ENCODE measurements around the gene HNRNPA3. TPM values are rescaled to one million over a fixed set of nuclear protein-coding genes. Genes with fewer than 3 reads are reported as not detected.

Gene HNRNPA3
- polyA plus RNA-seq, 3 donors = 26.5 to 71.7 (median 43.0) TPM

- Histone ChIP-seq H3K4me1 (ENCODE audit: control insufficient read depth in 1 of 2, insufficient read depth in 2 of 2, low read length in 2 of 2) (peaks cover 42 to 59% of the 10 kb centered on the region in 2 donors), H2AFZ (ENCODE audit: insufficient read depth, low read depth, low read length, poor library complexity, severe bottlenecking) (no peak overlapping the region), H4K20me1 (ENCODE audit: insufficient read depth, low read length) (peaks cover 73% of the 10 kb centered on the region), H3K9me3 (replicated peaks in 1 of 2; ENCODE audit: control insufficient read depth in 1 of 2, insufficient read depth in 1 of 2, low read length in 2 of 2) (no peaks in the 10 kb centered on the region), H3K27me3 (ENCODE audit: control insufficient read depth in 2 of 2, insufficient read depth in 2 of 2, low read length in 2 of 2) (no peaks in the 10 kb centered on the region), H3K27ac (ENCODE audit: low read depth in 1 of 2, low read length in 2 of 2) (peak overlapping the region in 1 of 2 donors; percentile 34), H3K79me2 (ENCODE audit: insufficient read depth, low read length) (peaks cover 91% of the 10 kb centered on the region), H3K4me3 (replicated peaks in 1 of 3; ENCODE audit: low read depth in 2 of 3, low read length in 3 of 3) (peak overlapping the region in 1 of 3 experiments; percentile 86), H3K4me2 (replicated peaks; ENCODE audit: extremely low read depth, low read length, poor library complexity, severe bottlenecking) (peak overlapping the region; percentile 33), H3K36me3 (replicated peaks in 1 of 2; ENCODE audit: control insufficient read depth in 1 of 2, insufficient read depth in 2 of 2, low read length in 2 of 2) (peaks cover 0 to 2% of the 10 kb centered on the region in 2 donors), H3K9ac (ENCODE audit: insufficient read depth, low read length, poor library complexity, severe bottlenecking) (no peak overlapping the region)
- WGBS (ENCODE audit: insufficient coverage) = 86% methylated on average over 1 of the region's 1 CpG
- TF ChIP-seq CTCF (IDR thresholded peaks at IDR 0.05) = no peak
- peaks cover 0 to 2% (median 0%) of the 10 kb centered on the region in 7 donors for H3K9me3 Mint-ChIP-seq
- H3K4me1 Mint-ChIP-seq = peaks cover 60% of the 10 kb centered on the region
- no peaks in the 10 kb centered on the region for H3K27me3 Mint-ChIP-seq (ENCODE audit: low read depth in 3 of 3)
- no peak for DNase-seq
- peak overlapping the region in 6 of 7 donors; percentile 4 to 76 (median 60) for H3K27ac Mint-ChIP-seq
- peaks cover 2 to 11% of the 10 kb centered on the region in 2 donors for H3K36me3 Mint-ChIP-seq
- H3K4me3 Mint-ChIP-seq = peak overlapping the region in 1 of 2 donors; percentile 49
- intact Hi-C loops (cut with micrococcal nuclease) = loop anchor here (5.0 to 10.0 kb wide), 6 partner anchors 33 to 157 kb away; partner anchors contain the start of gene AGPS (in 1 of the 2)
Observed at GRCh38 chr2:177260379-177260778, 47.8 kb downstream of the HNRNPA3 start.

- peaks cover 63% of the 10 kb centered on the region for H4K20me1 ChIP-seq (ENCODE audit: insufficient read depth, low read length)
- H3K4me3 Mint-ChIP-seq = peak overlapping the region; percentile 89 to 92
Observed at GRCh38 chr2:177261116-177262060, 48.8 kb downstream of the HNRNPA3 start.

More at GRCh38 chr2:177261116-177262060, 48.8 kb downstream of the HNRNPA3 start:
- H3K4me1 ChIP-seq (ENCODE audit: control insufficient read depth in 1 of 2, insufficient read depth in 2 of 2, low read length in 2 of 2) = peaks cover 45 to 60% of the 10 kb centered on the region in 2 donors
- no peak for TF ChIP-seq CTCF (IDR thresholded peaks at IDR 0.05)
- H3K4me3 ChIP-seq (replicated peaks in 1 of 3; ENCODE audit: low read depth in 2 of 3, low read length in 3 of 3) = peak overlapping the region; percentile 66 to 93 (median 86)
- no peaks in the 10 kb centered on the region for H3K27me3 Mint-ChIP-seq (ENCODE audit: low read depth in 3 of 3)
- peak overlapping the region in 1 of 2 donors; percentile 99 for H3K27ac ChIP-seq (ENCODE audit: low read depth in 1 of 2, low read length in 2 of 2)
- peak overlapping the region; percentile 100 for H3K9ac ChIP-seq (ENCODE audit: insufficient read depth, low read length, poor library complexity, severe bottlenecking)
- H3K4me1 Mint-ChIP-seq = peaks cover 62% of the 10 kb centered on the region
- peaks cover 2 to 11% of the 10 kb centered on the region in 2 donors for H3K36me3 Mint-ChIP-seq
- H3K79me2 ChIP-seq (ENCODE audit: insufficient read depth, low read length) = peaks cover 81% of the 10 kb centered on the region
- no peaks in the 10 kb centered on the region for H3K27me3 ChIP-seq (ENCODE audit: control insufficient read depth in 2 of 2, insufficient read depth in 2 of 2, low read length in 2 of 2)
- no peaks in the 10 kb centered on the region for H3K9me3 ChIP-seq (replicated peaks in 1 of 2; ENCODE audit: control insufficient read depth in 1 of 2, insufficient read depth in 1 of 2, low read length in 2 of 2)
- intact Hi-C loops (cut with micrococcal nuclease) = loop anchor here (5.0 to 10.0 kb wide), 6 partner anchors 34 to 156 kb away; partner anchors contain the start of gene AGPS (in 1 of the 2)
- no peaks in the 10 kb centered on the region for H3K36me3 ChIP-seq (replicated peaks in 1 of 2; ENCODE audit: control insufficient read depth in 1 of 2, insufficient read depth in 2 of 2, low read length in 2 of 2)
- peak overlapping the region; percentile 49 to 99 (median 88) for H3K27ac Mint-ChIP-seq
- no peak overlapping the region for H2AFZ ChIP-seq (ENCODE audit: insufficient read depth, low read depth, low read length, poor library complexity, severe bottlenecking)
- H3K9me3 Mint-ChIP-seq = peaks cover 0 to 2% (median 0%) of the 10 kb centered on the region in 7 donors
- H3K4me2 ChIP-seq (replicated peaks; ENCODE audit: extremely low read depth, low read length, poor library complexity, severe bottlenecking) = peak overlapping the region; percentile 75
- DNase-seq = peak in 1 of 3 donors; percentile 73
- WGBS (ENCODE audit: insufficient coverage) = no CpG with 5 or more reads among the region's 5 CpGs
